IPS DF 6.9 (cell line): ENCODE results near the gene SART3.

Experiments
- DNase-seq: peaks from one replicate; pipeline ENCODE4 v3.0.0-alpha.2; 2013; ENCODE audit warnings: low read depth, low spot score
- H3K27ac ChIP-seq: one replicate; pipeline ENCODE4 v1.5.1; 2013; ENCODE audit warnings: low read length, control low read depth
- H3K27me3 ChIP-seq: 2 replicates; pipeline ENCODE4 v1.6.1; 2013; ENCODE audit warnings: mild to moderate bottlenecking, low read length; ENCODE audit not compliant: control insufficient read depth, insufficient read depth
- H3K36me3 ChIP-seq: 2 replicates; pipeline ENCODE4 v1.6.1; 2013; ENCODE audit warnings: low read length; ENCODE audit not compliant: control insufficient read depth, insufficient read depth
- H3K4me1 ChIP-seq: 2 replicates; pipeline ENCODE4 v1.6.1; 2013; ENCODE audit warnings: low read length; ENCODE audit not compliant: control insufficient read depth, insufficient read depth
- H3K4me3 ChIP-seq: 2 replicates; pipeline ENCODE4 v1.5.1; 2013; ENCODE audit warnings: mild to moderate bottlenecking, low read length
- H3K9me3 ChIP-seq: 2 replicates; pipeline ENCODE4 v1.6.1; 2013; ENCODE audit warnings: low read length, inconsistent platforms; ENCODE audit not compliant: control insufficient read depth, insufficient read depth
- WGBS: extraction: QIAGEN DNeasy Blood & Tissue Kit; methylation state at CpG from one replicate; pipeline ENCODE4 v1.1.7; 2013; ENCODE audit warnings: mixed read lengths, missing lambda C conversion rate; ENCODE audit not compliant: insufficient read length, insufficient coverage; 5-methylcytosine and 5-hydroxymethylcytosine counted together

SART3 gene

GRCh38 chr12:108589028-108589839 lies 28.3 kb upstream of the SART3 start:
- H3K36me3 ChIP-seq, result no peaks in the 10 kb centered on the region
- no peak overlapping the region for H3K4me3 ChIP-seq
- peaks cover 3% of the 10 kb centered on the region for H3K4me1 ChIP-seq
- no peak overlapping the region for H3K27ac ChIP-seq
- DNase-seq, result no peak
- H3K27me3 ChIP-seq, result no peaks in the 10 kb centered on the region
- no CpG with 5 or more reads among the region's 15 CpGs for whole genome bisulfite sequencing
- no peaks in the 10 kb centered on the region for H3K9me3 ChIP-seq

GRCh38 chr12:108587826-108588225 lies 26.9 kb upstream of the SART3 start:
- DNase-seq, result no peak
- Histone ChIP-seq H3K9me3 (no peaks in the 10 kb centered on the region), H3K27ac (no peak overlapping the region), H3K4me1 (peaks cover 3% of the 10 kb centered on the region; the same call in 1 of the 2 replicates), H3K27me3 (no peaks in the 10 kb centered on the region), H3K36me3 (no peaks in the 10 kb centered on the region), H3K4me3 (no peak overlapping the region)
- WGBS, result no CpG with 5 or more reads among the region's 4 CpGs

- no peak for DNase-seq
- Histone ChIP-seq H3K9me3 (no peaks in the 10 kb centered on the region), H3K4me3 (no peak overlapping the region), H3K27me3 (no peaks in the 10 kb centered on the region), H3K27ac (no peak overlapping the region), H3K36me3 (no peaks in the 10 kb centered on the region), H3K4me1 (peaks cover 3% of the 10 kb centered on the region; the same call in 1 of the 2 replicates)
- WGBS, result no CpG with 5 or more reads among the region's 11 CpGs
Measured at GRCh38 chr12:108586306-108586705, 25.3 kb upstream of the SART3 start.

- Histone ChIP-seq H3K27ac (no peak overlapping the region), H3K27me3 (no peaks in the 10 kb centered on the region), H3K4me1 (peaks cover 3% of the 10 kb centered on the region; the same call in 1 of the 2 replicates), H3K36me3 (no peaks in the 10 kb centered on the region), H3K9me3 (no peaks in the 10 kb centered on the region), H3K4me3 (no peak overlapping the region)
- no CpG with 5 or more reads among the region's 4 CpGs for WGBS
- DNase-seq, result no peak
Measured at GRCh38 chr12:108585864-108586263, 24.9 kb upstream of the SART3 start.

GRCh38 chr12:108584456-108585065 lies 23.6 kb upstream of the SART3 start:
- H3K27ac ChIP-seq, result no peak overlapping the region
- no CpG with 5 or more reads among the region's 3 CpGs for WGBS
- H3K27me3 ChIP-seq, result no peaks in the 10 kb centered on the region
- H3K36me3 ChIP-seq, result no peaks in the 10 kb centered on the region
- DNase-seq, result no peak
- H3K4me1 ChIP-seq, result peaks cover 3% of the 10 kb centered on the region; the same call in 1 of the 2 replicates
- H3K9me3 ChIP-seq, result no peaks in the 10 kb centered on the region
- no peak overlapping the region for H3K4me3 ChIP-seq

GRCh38 chr12:108583991-108584390 lies 23.0 kb upstream of the SART3 start:
- Histone ChIP-seq H3K9me3 (no peaks in the 10 kb centered on the region), H3K4me1 (no peaks in the 10 kb centered on the region), H3K36me3 (no peaks in the 10 kb centered on the region), H3K27ac (no peak overlapping the region), H3K27me3 (no peaks in the 10 kb centered on the region), H3K4me3 (no peak overlapping the region)
- no peak for DNase-seq
- no CpG with 5 or more reads among the region's 7 CpGs for WGBS

GRCh38 chr12:108582978-108583770 lies 22.2 kb upstream of the SART3 start:
- no peak for DNase-seq
- no peak overlapping the region for H3K4me3 ChIP-seq
- H3K27me3 ChIP-seq, result no peaks in the 10 kb centered on the region
- no CpG with 5 or more reads among the region's 10 CpGs for WGBS
- no peaks in the 10 kb centered on the region for H3K36me3 ChIP-seq
- no peak overlapping the region for H3K27ac ChIP-seq
- no peaks in the 10 kb centered on the region for H3K4me1 ChIP-seq
- H3K9me3 ChIP-seq, result no peaks in the 10 kb centered on the region

- no peaks in the 10 kb centered on the region for H3K36me3 ChIP-seq
- no peak overlapping the region for H3K27ac ChIP-seq
- no peaks in the 10 kb centered on the region for H3K27me3 ChIP-seq
- no peaks in the 10 kb centered on the region for H3K9me3 ChIP-seq
- no peak for DNase-seq
- H3K4me1 ChIP-seq, result no peaks in the 10 kb centered on the region
- WGBS, result no CpG with 5 or more reads among the region's 9 CpGs
- no peak overlapping the region for H3K4me3 ChIP-seq
Measured at GRCh38 chr12:108582509-108582908, 21.5 kb upstream of the SART3 start.

- no peaks in the 10 kb centered on the region for H3K9me3 ChIP-seq
- H3K36me3 ChIP-seq, result no peaks in the 10 kb centered on the region
- no peaks in the 10 kb centered on the region for H3K4me1 ChIP-seq
- H3K4me3 ChIP-seq, result no peak overlapping the region
- H3K27me3 ChIP-seq, result no peaks in the 10 kb centered on the region
- no peak overlapping the region for H3K27ac ChIP-seq
- no CpG with 5 or more reads among the region's 33 CpGs for WGBS
- DNase-seq, result no peak
Measured at GRCh38 chr12:108581311-108582227, 20.6 kb upstream of the SART3 start.

GRCh38 chr12:108580531-108580930 lies 19.6 kb upstream of the SART3 start:
- WGBS, result no CpG with 5 or more reads among the region's 3 CpGs
- H3K27ac ChIP-seq, result no peak overlapping the region

More at GRCh38 chr12:108580531-108580930, 19.6 kb upstream of the SART3 start:
- no peak for DNase-seq
- Histone ChIP-seq H3K36me3 (no peaks in the 10 kb centered on the region), H3K4me1 (no peaks in the 10 kb centered on the region), H3K9me3 (no peaks in the 10 kb centered on the region), H3K4me3 (no peak overlapping the region), H3K27me3 (no peaks in the 10 kb centered on the region)
